ENCODE results near the gene LHX8.

DNA sequence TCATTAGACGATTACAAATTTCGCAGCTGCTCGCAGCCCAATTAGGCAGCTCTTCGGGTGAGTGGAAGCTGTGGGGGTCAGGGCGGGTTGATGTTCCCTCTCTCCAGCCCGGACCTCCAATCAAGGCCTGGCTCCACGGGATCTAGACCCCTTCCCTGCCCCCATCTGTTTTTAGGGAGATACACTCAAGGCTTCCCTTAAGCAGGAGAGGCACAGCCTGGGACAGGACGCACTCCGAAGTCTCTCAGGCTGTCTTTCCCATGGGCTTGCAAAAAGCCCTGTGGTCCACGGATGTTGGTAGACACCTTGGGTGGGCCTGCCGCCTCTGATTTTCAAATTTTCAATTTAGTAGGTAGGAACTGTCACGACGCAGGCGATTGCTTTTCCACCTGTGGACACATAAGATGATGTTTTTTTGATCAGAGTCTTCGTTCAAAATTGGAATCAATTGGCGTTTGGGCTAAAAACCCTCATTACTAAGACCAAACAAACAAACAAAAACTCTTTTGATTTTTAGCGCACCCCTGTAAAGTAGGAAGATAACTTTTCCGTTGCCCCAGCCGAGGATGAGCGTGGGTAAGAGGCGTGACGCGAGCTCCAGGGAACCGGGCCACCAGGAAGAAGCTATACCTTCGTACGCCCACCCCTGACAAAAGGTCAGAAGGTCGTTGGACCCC, 2.5 kb upstream of the LHX8 start:
- TF ChIP-seq ARNTL (CRISPR knock-in tag; IDR thresholded peaks at IDR 0.05; ENCODE audit: borderline replicate concordance, low read depth) (no peak), PATZ1 (CRISPR knock-in tag; IDR thresholded peaks at IDR 0.05; ENCODE audit: borderline replicate concordance) (no peak)
